Astrocyte of the spinal cord (primary cell): ENCODE measurements around the gene PLSCR5.
A peak's percentile ranks its signal among the peaks of the same experiment; 100 is the strongest.

Experiments used
- DNase-seq: peaks from one replicate; pipeline ENCODE4 v3.0.0; 2011; ENCODE audit warnings: low read depth, low spot score
- H3K4me3 ChIP-seq: 2 replicates; pipeline ENCODE4 v1.5.1; 2011; ENCODE audit warnings: low read depth, mild to moderate bottlenecking, low read length, moderate library complexity
- in situ Hi-C: cut with HindIII; loops from 2 replicates; pipeline ENCODE4 v1.10.0; 2017; ENCODE audit warnings: low sequenced_read_pairs
- TF ChIP-seq, protein P1 (sequence below): IDR thresholded peaks from 2 replicates; pipeline ENCODE4 v1.5.1; 2012; ENCODE audit warnings: low read depth, mild to moderate bottlenecking, low read length, inconsistent platforms

Gene PLSCR5

DNA sequence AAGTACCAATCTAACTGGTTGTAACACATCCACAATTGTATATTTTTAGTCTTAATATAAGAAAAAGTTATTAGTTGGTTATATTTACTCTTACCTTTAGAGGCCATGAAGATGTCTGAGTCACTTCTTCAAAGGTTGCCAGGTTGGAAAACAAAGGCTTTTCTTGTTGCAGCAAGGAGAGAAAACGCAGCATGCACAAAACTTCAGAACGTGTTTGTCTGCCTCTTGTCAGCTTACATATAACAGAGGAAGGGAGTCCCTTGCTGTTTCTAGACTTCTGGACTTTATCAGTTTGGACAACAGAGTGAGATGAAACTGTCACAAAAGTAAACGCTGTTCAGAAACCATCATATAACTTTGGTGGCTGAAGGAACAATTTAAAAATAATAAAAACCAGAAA is at the start of gene PLSCR5:
TSS of gene PLSCR5 (minus strand) at position 241 of the 400 bp plus-strand sequence. CDS start at position 107, 134 bp downstream.
- no peak for DNase-seq
- in situ Hi-C loops = no loop called here
- H3K4me3 ChIP-seq = no peak within 1 kb of the TSS
- TF ChIP-seq, protein P1, sequence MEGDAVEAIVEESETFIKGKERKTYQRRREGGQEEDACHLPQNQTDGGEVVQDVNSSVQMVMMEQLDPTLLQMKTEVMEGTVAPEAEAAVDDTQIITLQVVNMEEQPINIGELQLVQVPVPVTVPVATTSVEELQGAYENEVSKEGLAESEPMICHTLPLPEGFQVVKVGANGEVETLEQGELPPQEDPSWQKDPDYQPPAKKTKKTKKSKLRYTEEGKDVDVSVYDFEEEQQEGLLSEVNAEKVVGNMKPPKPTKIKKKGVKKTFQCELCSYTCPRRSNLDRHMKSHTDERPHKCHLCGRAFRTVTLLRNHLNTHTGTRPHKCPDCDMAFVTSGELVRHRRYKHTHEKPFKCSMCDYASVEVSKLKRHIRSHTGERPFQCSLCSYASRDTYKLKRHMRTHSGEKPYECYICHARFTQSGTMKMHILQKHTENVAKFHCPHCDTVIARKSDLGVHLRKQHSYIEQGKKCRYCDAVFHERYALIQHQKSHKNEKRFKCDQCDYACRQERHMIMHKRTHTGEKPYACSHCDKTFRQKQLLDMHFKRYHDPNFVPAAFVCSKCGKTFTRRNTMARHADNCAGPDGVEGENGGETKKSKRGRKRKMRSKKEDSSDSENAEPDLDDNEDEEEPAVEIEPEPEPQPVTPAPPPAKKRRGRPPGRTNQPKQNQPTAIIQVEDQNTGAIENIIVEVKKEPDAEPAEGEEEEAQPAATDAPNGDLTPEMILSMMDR = no peak

- H3K4me3 ChIP-seq = no peak overlapping the region
- in situ Hi-C loops = no loop called here
- no peak for DNase-seq
- TF ChIP-seq, protein P1 = no peak
These were observed 48.8 kb upstream of the PLSCR5 start for GRCh38 chr3:146653978-146654377.

DNA sequence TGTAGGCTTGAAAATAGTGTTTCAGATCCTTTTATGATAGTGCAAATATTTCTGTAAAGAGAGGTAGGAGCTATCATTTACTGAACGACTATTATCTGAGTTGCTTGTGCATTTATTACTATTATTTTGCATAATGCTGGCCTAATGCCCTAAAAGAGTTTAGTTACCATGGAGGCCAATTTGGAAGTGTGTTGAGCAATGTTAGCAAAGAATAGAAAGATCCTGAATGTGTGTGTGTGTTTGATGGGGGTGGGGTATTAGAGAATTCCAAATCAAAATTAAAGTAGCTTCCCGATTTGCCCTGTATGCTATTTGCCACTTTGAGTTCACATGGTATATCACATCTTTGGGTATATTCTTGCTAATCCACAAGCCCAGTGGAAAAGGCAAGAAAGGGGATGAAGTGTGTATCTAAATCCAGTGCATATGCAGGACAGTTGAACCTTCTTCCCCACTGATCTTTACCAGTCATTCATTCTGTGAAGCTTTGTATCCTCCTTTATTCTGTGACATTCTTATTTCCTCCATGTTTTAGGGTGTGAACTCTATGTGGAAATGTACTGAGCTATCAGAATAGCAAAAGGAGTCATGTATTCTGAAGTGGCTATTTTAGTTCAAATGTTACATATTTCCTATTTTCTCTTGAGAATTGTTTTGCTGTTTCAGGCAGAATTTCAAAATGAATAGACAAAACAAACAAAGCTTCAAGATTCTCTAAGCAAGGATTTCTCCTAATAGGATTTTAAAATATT is 45.7 kb upstream of the PLSCR5 start:
- TF ChIP-seq, protein P1 = no peak
- DNase-seq = no peak
- no peak overlapping the region for H3K4me3 ChIP-seq
- in situ Hi-C loops = no loop called here

DNA sequence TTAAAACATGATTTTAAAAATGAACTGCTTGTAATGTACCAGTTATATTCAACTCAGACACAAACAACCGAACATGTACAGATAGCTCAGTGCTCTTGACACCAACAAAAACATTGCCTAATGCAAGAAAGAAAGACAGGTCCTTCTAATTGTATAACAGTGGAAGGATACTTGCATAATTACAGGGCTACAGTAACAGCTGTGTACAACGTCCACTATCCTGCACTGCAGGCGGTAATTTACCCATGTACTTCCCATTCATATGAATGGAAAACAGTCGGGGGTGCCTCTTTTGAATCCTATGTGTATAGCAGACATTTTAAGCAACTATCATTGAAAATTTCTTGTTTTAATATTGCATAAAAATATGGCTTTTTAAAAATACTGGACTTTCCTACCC is 41.1 kb upstream of the PLSCR5 start:
- TF ChIP-seq, protein P1 = no peak
- DNase-seq = no peak
- in situ Hi-C loops = no loop called here
- no peak overlapping the region for H3K4me3 ChIP-seq

DNA sequence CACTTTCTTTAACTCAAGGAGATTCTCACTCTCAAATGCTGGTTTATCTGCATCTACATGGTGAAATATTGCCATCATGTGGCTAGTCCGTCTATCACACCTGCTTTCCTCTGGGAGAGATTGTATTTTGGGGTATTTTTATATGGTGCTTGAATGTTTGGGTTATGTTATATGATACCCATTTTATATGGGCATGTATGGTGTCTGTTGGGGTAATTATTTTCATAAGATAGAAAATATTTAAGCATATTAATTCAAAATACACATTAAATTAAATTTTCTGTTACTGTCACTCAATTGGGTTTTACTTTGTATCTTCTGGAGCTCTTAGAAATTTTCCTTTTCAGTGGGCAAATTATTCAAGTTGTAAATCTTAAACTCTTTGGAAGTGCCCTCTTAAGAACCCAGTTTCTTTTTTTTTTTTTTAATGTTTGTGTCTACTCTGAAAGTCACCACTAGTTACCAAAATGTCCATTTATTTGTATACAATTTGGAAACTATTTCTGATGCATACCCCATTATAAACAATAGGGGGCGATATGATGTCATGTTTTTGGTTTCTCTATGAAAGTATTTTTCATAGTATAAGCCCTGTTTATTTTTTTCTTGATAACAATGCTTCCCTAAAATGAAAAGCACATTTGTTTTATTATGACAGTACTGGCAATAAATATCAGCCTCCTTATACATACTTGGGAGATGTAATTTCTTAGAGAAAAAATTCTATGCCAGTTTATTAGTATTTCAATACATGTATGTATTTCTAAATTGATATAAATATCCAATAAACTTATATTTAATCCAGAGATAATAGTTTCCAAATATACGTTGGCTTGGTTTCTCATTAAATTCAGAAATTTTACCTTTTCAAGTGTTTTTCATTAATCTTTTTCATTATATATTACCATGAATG is 36.1 kb upstream of the PLSCR5 start:
- in situ Hi-C loops = no loop called here
- H3K4me3 ChIP-seq = no peak overlapping the region
- TF ChIP-seq, protein P1 = peak; percentile 60
- peak; percentile 73 for DNase-seq

DNA sequence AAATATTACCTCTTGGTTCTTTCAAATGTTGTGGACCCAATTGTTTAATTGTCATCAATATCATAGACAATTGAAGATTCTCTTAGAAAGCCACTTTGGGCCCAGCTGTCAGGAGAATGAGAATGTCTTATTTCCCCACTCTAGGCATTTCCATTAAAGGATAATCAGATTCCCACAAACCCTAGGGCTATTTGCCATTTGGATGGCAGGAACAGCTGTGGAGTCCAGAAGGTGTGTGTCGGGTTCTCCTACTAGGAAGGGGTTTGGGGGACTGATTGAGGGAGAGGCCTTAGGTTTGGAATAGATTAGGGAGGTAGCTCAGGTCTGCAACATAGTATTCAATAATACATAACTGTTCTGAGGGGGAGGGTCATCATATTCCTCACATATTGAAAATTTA is 35.2 kb upstream of the PLSCR5 start:
- H3K4me3 ChIP-seq = no peak overlapping the region
- TF ChIP-seq, protein P1 = no peak
- in situ Hi-C loops = no loop called here
- DNase-seq = no peak
